ENCODE measurements around the gene VPS8. TPM values are rescaled to one million over a fixed set of nuclear protein-coding genes. Genes with fewer than 3 reads are reported as not detected.

VPS8 gene
- total RNA-seq, 1 experiment from 2014 or later: 37.6 TPM

DNA sequence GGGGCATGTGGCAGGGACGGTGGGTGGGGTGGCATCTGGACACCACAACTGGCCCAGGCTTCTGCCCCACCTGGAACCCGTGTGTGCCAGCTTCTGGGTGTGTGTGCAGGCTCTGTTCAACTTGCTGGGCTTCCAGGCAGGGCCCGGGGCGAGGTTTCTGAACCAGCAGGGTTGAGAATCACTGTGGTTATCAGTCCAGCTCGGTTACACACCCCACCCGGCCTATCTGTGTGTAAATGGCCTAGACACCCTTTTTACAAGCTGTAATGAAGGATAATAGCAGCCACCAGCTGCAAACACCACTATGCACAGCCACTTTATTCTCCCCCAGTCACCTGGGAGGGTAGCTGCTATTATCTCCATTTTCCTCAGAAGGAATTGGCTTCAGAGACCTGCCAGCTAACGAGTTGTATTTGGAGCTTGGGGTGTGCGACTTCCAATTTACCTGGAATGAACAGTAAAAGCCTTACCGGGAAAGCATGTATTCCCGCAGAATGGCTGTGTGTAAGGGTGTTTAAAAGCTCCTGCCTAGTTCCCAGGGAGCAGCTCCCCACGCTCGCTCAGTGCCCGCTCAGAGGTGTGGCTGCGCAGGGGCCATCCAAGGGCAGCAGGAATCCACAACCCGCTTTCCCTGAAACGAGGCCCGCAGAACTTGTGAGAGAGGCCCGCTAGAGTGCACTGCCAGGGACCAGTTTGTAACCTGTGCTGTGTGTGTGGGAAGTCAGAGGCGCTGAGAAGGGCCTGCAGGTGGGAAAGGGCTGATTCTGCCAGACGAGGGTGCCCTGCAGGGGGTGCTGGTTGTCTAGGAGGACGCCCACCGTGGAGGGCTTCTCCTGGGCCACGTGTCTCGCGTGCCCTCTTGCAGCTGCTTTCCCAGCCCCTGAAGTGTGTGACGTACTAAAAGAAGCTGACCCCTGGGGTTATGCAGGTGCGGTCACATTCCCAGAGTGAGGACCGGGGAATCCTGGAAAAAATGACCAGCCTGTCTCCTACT lies 257.4 kb downstream of the VPS8 start (continued):
- TF ChIP-seq POLR2A (IDR thresholded peaks at IDR 0.05; ENCODE audit: borderline replicate concordance, extremely low read depth, insufficient read depth, insufficient read length): no peak

DNA sequence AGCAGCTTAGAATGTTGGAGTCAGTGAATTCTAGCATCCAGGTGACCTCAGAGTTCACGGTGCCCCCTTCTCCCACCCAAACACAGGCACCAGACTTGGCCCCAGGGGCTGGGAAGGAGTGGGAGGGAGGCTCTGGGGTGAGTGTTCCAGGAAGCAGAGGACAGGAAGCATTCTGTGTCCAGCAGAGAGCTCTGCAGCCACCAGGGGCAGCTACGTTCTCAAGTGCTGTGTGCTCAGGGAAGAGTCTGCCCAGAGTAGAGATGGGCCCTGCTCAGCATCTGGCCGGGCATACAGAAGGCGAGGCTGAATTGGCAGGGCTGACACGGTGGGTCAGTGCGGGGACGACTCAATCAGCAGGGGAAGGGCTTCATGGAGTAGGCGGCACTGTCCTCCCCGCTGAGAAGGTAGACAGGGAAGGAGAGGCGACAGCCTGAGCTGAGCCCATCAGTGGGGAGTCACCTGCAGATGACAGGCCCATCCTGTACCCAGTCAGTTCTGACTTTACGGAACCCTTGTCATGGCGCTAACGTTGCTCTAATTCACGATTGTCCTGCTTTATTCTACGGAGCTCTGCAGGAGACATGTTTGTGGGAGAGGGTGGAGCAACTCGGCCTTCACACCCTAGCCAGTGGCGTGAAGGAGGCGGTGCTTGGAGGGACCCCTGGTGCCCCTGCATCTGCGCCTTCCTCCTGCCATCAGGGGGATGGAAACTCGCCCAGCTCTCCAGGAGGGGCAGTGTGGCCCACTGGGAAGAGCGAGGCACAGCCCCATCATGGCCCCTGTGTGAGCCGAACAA lies 258.7 kb downstream of the VPS8 start:
- no peak overlapping the region for H3K4me2 ChIP-seq (ENCODE audit: low read length)
- no peak overlapping the region for H3K4me3 ChIP-seq (replicated peaks in 1 of 2; ENCODE audit: low read depth in 1 of 2, low read length in 2 of 2)
- no peak overlapping the region for H3K27ac ChIP-seq (ENCODE audit: low read depth, low read length)
- no peaks in the 10 kb centered on the region for H4K20me1 ChIP-seq (ENCODE audit: insufficient read depth)
- intact Hi-C loops (cut with micrococcal nuclease): no loop called here
- H3K36me3 ChIP-seq (ENCODE audit: control insufficient read depth in 1 of 2, insufficient read depth in 2 of 2, low read length in 2 of 2): no peaks in the 10 kb centered on the region
- no peaks in the 10 kb centered on the region for H3K79me2 ChIP-seq (ENCODE audit: insufficient read depth, low read length)
- CTCF ChIA-PET: interaction anchor here (1.5 kb wide), 1 partner anchor 106 kb away, joined by 3 read pairs; no protein-coding TSS in a partner anchor
- ATAC-seq (peak; percentile 96), DNase-seq (ENCODE audit: low read depth, low spot score) (peak; percentile 18)
- no peaks in the 10 kb centered on the region for H3K9me2 ChIP-seq (ENCODE audit: insufficient read depth)
- no peaks in the 10 kb centered on the region for H3K9me3 ChIP-seq (ENCODE audit: control insufficient read depth in 1 of 2, insufficient read depth in 1 of 2, low read depth in 1 of 2, low read length in 2 of 2)
- no peaks in the 10 kb centered on the region for H3K4me1 ChIP-seq (ENCODE audit: control insufficient read depth in 1 of 2, insufficient read depth in 2 of 2, low read length in 2 of 2)
- no peaks in the 10 kb centered on the region for H3K27me3 ChIP-seq (ENCODE audit: insufficient read depth, low read length)
- RAD21 ChIA-PET (ENCODE audit: low non-redundant PET in 1 of 2, low total read pairs in 2 of 2, uncharacterized antibody in 2 of 2, unreplicated experiment in 2 of 2): interaction anchor here in 1 of 2 experiments (0.6 kb wide), 1 partner anchor 77 kb away, joined by 3 read pairs; no protein-coding TSS in a partner anchor
- no TSS peak for BruUV-seq (replicated peaks)
- POLR2A ChIA-PET: no interaction called here
- H2AFZ ChIP-seq (ENCODE audit: low read depth, low read length, poor library complexity, severe bottlenecking): no peak overlapping the region
- H3K9ac ChIP-seq (ENCODE audit: low read length): no peak overlapping the region
- TF ChIP-seq CTCF (IDR thresholded peaks at IDR 0.05 in 2 of 3, conservative IDR thresholded peaks at IDR 0.05 in 1 of 3; ENCODE audit: borderline replicate concordance in 1 of 3, insufficient read depth in 1 of 3, low read depth in 2 of 3, low read length in 2 of 3): peak in 2 of 3 experiments; percentile 44 to 50; a peak in 3 of 6 replicates
- no peak for TF ChIP-seq TCF7L2 (IDR thresholded peaks at IDR 0.05; ENCODE audit: borderline replicate concordance, extremely low read depth, insufficient read depth, insufficient read length)
- no peak for TF ChIP-seq YY1 (IDR thresholded peaks at IDR 0.05; ENCODE audit: extremely low read depth, insufficient replicate concordance, low read depth, low read length)
- TF ChIP-seq CEBPB (IDR thresholded peaks at IDR 0.05; ENCODE audit: low read depth): no peak
- no peak for TF ChIP-seq SP1 (IDR thresholded peaks at IDR 0.05; ENCODE audit: low read depth)
- no peak for TF ChIP-seq SRF (IDR thresholded peaks at IDR 0.05; ENCODE audit: low read depth)
- no peak for TF ChIP-seq CBX3 (IDR thresholded peaks at IDR 0.05; ENCODE audit: low read depth)
- TF ChIP-seq EGR1 (IDR thresholded peaks at IDR 0.05; ENCODE audit: low read depth): no peak
- TF ChIP-seq, protein P1, sequence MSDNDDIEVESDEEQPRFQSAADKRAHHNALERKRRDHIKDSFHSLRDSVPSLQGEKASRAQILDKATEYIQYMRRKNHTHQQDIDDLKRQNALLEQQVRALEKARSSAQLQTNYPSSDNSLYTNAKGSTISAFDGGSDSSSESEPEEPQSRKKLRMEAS (IDR thresholded peaks at IDR 0.05): no peak
- TF ChIP-seq EZH2phosphoT487 (IDR thresholded peaks at IDR 0.05; ENCODE audit: borderline replicate concordance): no peak
- TF ChIP-seq POLR2AphosphoS5 (IDR thresholded peaks at IDR 0.05; ENCODE audit: low read depth, low read length): no peak
- no peak for TF ChIP-seq FOSL1 (IDR thresholded peaks at IDR 0.05; ENCODE audit: low read depth)
- TF ChIP-seq, protein P2, sequence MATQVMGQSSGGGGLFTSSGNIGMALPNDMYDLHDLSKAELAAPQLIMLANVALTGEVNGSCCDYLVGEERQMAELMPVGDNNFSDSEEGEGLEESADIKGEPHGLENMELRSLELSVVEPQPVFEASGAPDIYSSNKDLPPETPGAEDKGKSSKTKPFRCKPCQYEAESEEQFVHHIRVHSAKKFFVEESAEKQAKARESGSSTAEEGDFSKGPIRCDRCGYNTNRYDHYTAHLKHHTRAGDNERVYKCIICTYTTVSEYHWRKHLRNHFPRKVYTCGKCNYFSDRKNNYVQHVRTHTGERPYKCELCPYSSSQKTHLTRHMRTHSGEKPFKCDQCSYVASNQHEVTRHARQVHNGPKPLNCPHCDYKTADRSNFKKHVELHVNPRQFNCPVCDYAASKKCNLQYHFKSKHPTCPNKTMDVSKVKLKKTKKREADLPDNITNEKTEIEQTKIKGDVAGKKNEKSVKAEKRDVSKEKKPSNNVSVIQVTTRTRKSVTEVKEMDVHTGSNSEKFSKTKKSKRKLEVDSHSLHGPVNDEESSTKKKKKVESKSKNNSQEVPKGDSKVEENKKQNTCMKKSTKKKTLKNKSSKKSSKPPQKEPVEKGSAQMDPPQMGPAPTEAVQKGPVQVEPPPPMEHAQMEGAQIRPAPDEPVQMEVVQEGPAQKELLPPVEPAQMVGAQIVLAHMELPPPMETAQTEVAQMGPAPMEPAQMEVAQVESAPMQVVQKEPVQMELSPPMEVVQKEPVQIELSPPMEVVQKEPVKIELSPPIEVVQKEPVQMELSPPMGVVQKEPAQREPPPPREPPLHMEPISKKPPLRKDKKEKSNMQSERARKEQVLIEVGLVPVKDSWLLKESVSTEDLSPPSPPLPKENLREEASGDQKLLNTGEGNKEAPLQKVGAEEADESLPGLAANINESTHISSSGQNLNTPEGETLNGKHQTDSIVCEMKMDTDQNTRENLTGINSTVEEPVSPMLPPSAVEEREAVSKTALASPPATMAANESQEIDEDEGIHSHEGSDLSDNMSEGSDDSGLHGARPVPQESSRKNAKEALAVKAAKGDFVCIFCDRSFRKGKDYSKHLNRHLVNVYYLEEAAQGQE (IDR thresholded peaks at IDR 0.05; ENCODE audit: low read depth): no peak
- no peak for TF ChIP-seq ATF3 (IDR thresholded peaks at IDR 0.05)
- TF ChIP-seq JUND (IDR thresholded peaks at IDR 0.05): no peak
- TF ChIP-seq ZNF274 (IDR thresholded peaks at IDR 0.05; ENCODE audit: low read depth, low read length): no peak

All from HCT116 (cell line).